HUES6 (cell line): ENCODE data around the gene NRIP1.
A peak's percentile ranks its signal among the peaks of the same experiment; 100 is the strongest.

Experiments used
- H3K27ac ChIP-seq: 2 replicates; pipeline ENCODE4 v1.7.0; 2013; ENCODE audit warnings: low read depth, mild to moderate bottlenecking, low read length, inconsistent platforms
- H3K27me3 ChIP-seq: 2 replicates; pipeline ENCODE4 v1.6.1; 2013; ENCODE audit warnings: low read length; ENCODE audit not compliant: control insufficient read depth, insufficient read depth
- H3K36me3 ChIP-seq: 2 replicates; pipeline ENCODE4 v1.6.1; 2013; ENCODE audit warnings: low read length; ENCODE audit not compliant: control insufficient read depth, insufficient read depth
- H3K4me1 ChIP-seq: 2 replicates; pipeline ENCODE4 v1.6.1; 2013; ENCODE audit warnings: low read length; ENCODE audit not compliant: control insufficient read depth, insufficient read depth
- H3K4me3 ChIP-seq: 2 replicates; pipeline ENCODE4 v1.5.1; 2013; ENCODE audit warnings: low read depth, low read length
- H3K9ac ChIP-seq: one replicate; pipeline ENCODE4 v1.6.1; 2013; ENCODE audit warnings: mild to moderate bottlenecking, low read length
- H3K9me3 ChIP-seq: 2 replicates; pipeline ENCODE4 v1.6.1; 2013; ENCODE audit warnings: low read depth, low read length; ENCODE audit not compliant: control insufficient read depth, insufficient read depth

Gene NRIP1

DNA sequence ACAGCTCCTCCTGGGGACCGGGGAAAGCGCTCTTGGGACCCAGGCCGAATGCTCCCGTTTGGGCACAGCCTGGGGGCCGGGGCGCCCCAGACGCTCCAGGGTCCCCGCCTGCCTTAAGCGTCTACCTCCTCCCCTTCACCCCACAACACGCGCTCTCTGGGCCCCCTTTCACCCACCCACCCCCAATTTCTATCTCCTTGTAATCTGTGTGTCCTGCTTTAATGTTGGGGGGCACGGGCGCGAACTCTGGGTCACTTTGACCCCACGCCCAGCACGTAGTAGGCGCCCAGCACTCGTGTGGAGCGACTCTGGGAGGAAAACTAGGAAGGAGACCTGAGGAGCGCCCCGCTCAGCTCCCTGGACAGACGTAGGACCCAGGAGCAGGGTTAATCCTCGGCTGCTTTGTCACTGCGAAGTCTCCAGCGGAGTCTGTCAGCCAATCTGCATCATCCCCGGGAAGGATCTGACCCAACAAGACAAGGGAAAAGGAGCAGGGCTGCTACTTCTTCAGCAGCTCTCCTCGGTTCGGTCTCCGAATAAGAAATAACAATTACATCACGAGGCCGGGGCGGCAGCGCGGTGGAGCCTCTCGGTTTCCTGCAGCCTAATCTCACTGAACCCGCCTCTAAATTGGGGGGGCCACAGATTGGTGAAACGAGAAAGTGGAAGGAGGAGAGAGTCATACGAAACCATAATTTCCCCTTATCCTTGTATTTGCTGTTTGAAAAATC, 757 bp upstream of the NRIP1 start:
- peak overlapping the region; percentile 62 for H3K4me3 ChIP-seq
- peaks cover 7% of the 10 kb centered on the region; the same call in 1 of the 2 replicates for H3K27me3 ChIP-seq
- no peaks in the 10 kb centered on the region for H3K36me3 ChIP-seq
- no peaks in the 10 kb centered on the region for H3K9me3 ChIP-seq
- peak overlapping the region; percentile 74; the same call in 1 of the 2 replicates for H3K27ac ChIP-seq
- H3K9ac ChIP-seq = peak overlapping the region; percentile 73
- peaks cover 33% of the 10 kb centered on the region for H3K4me1 ChIP-seq

DNA sequence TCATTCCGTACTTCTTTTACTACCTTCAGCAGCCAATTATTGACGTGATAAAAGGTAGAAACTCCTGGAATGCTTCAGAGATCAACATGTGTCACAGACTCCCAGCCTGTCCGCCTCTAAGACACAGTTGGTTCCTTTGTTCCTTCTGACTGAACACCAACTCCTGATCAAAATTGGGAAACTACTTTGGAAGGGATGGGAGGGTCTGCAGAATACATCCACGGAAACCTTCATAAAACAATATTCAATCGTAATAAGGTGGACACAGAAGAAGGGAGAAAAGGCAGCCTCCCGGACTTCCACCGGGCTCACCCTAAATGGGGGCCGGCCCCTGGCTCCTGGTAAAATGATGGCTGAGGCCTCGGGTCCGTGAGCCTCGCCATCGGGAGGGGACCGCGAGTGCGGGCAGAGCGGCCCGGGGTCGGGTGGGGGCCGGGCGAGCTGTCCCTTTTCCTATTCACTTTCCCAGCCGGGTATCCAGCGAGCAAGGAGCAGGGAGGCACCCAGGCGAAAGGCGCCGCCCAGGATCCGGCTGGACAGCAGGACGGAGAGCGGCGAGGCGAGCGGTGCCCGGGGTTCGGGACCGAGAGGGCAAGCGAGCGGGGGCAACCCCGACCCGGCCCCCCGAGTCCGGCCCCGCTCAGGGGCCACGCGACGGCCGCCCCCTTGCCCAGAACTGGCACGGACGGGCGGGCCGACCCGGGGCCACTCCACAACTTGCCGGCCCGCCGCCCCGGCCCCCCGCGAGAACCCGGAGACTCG, 805 bp downstream of the NRIP1 start:
- Histone ChIP-seq H3K9ac (peak overlapping the region; percentile 73), H3K27ac (no peak overlapping the region; the same call in 1 of the 2 replicates), H3K4me3 (peak overlapping the region; percentile 62), H3K36me3 (no peaks in the 10 kb centered on the region), H3K27me3 (peaks cover 7% of the 10 kb centered on the region; the same call in 1 of the 2 replicates), H3K4me1 (peaks cover 41% of the 10 kb centered on the region), H3K9me3 (no peaks in the 10 kb centered on the region)

DNA sequence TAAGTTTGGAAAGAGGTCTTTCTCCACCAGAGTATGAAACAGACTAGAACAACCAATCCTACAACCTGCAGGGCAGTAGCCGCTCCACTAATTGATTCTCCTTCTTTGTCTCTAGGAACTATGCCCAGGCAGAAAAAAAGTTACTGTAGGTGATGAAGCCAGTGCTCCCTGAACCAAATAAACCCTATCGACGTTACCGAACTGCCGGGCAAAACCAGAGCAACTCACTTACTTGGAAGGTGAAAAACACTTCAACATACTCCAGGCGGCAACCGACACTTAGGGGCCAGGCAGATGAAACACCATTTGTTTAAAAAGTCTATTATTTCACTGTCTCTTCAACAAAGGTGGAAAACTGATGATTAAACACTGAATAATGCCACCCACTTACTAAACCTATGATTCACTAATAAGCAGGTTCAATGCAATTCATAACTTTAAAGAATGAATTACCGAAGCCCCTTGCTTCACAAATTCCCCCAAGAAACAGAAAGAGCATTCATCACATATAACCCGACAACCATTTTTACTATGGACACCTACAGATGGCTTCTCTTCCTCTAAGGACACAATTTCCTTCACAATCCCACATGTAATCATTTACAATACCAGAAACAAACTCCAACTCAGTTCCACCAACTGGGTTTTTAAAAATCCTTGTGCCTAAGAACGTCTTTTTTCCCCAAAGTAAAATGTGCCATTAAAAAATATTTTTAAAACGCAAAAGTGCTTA, 1.6 kb downstream of the NRIP1 start:
- Histone ChIP-seq H3K9ac (peak overlapping the region; percentile 73), H3K4me1 (peaks cover 48% of the 10 kb centered on the region), H3K36me3 (no peaks in the 10 kb centered on the region), H3K4me3 (peak overlapping the region; percentile 62), H3K27me3 (peaks cover 7% of the 10 kb centered on the region; the same call in 1 of the 2 replicates), H3K9me3 (no peaks in the 10 kb centered on the region), H3K27ac (peak overlapping the region; percentile 14; the same call in 1 of the 2 replicates)

DNA sequence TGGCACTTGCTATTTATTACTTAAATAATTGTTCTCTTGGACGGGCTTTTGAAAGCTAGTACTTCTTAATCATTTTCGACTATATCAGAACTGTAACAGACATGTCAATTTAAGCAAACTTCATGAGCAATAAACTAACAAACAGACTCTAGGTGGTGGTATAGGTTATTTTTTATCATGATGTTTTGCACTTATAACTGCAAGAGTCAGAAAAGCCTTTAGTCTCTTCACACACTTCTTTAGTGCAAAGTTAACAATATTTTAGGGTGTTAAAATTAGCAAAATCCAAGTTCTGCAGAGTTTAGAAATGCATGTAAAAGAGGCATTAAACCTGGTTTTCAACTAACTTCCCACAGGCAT, 2.2 kb downstream of the NRIP1 start:
- Histone ChIP-seq H3K27me3 (peaks cover 7% of the 10 kb centered on the region; the same call in 1 of the 2 replicates), H3K27ac (peak overlapping the region; percentile 14; the same call in 1 of the 2 replicates), H3K9me3 (no peaks in the 10 kb centered on the region), H3K4me1 (peaks cover 49% of the 10 kb centered on the region), H3K9ac (peak overlapping the region; percentile 73), H3K4me3 (peak overlapping the region; percentile 62), H3K36me3 (no peaks in the 10 kb centered on the region)

DNA sequence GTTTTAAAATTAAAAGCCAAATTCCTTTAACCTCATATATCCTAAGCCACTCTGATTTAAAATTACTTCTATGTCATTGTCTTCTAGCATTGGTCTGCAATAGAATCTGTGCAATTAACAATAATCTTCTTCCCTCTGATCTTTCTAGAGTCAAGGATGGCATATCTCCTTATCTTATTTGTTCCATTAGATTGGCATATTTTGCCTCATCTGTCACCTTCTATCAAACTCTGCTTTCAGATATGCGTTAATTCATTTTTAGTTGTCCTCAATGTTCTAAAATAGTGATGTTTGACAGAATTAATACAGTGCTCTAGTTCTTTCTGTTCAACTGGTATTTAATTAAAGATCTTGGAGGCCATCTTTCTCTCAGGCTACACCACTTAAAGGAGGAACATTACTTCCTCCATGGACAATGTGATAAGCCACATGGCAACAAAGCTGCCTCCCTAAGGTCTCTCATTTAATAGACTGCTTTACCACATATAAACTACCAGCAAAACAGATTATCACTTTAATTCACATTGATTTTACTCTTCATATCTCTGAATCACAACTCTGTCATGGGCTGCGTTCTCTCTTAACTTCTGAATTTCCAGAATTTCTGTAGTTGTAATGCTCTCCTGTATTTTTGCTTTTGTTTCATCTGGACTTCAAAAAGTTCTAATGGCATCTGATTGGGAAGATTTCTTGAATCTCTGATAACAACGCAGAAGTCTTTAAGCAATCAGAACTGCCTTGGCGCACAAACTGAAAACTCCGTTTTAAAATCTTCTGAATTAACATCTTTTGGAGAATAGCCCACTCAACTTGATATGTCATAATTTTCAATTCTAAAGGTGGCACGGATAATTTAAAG, 2.8 kb downstream of the NRIP1 start:
- Histone ChIP-seq H3K36me3 (no peaks in the 10 kb centered on the region), H3K27ac (no peak overlapping the region; the same call in 1 of the 2 replicates), H3K4me1 (peaks cover 55% of the 10 kb centered on the region), H3K4me3 (peak overlapping the region; percentile 62; the same call in 1 of the 2 replicates), H3K9ac (no peak overlapping the region), H3K27me3 (peaks cover 7% of the 10 kb centered on the region; the same call in 1 of the 2 replicates), H3K9me3 (no peaks in the 10 kb centered on the region)

DNA sequence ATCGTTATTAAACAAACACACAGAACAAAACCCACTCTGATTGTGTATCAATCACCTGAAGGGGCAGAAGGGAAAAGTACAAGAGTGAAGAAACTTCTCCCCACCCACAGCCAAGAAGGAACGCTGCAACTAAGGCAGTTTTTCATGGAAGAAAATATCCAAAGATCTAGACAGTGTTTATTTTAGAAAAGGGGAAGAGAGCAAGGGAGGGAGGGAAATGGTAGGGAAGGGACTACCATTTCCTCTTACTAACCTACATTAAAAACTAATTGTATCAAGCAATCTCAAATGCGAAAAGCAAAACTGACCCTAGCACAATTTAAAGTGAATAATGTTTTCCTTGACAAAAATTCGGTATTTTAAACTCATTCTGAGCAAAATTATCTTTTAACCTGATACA, 3.5 kb downstream of the NRIP1 start:
- peak overlapping the region; percentile 2 for H3K9ac ChIP-seq
- no peaks in the 10 kb centered on the region for H3K9me3 ChIP-seq
- no peak overlapping the region for H3K27ac ChIP-seq
- H3K4me1 ChIP-seq = peaks cover 59% of the 10 kb centered on the region
- peaks cover 5% of the 10 kb centered on the region; the same call in 1 of the 2 replicates for H3K27me3 ChIP-seq
- no peaks in the 10 kb centered on the region for H3K36me3 ChIP-seq
- peak overlapping the region; percentile 62; the same call in 1 of the 2 replicates for H3K4me3 ChIP-seq

DNA sequence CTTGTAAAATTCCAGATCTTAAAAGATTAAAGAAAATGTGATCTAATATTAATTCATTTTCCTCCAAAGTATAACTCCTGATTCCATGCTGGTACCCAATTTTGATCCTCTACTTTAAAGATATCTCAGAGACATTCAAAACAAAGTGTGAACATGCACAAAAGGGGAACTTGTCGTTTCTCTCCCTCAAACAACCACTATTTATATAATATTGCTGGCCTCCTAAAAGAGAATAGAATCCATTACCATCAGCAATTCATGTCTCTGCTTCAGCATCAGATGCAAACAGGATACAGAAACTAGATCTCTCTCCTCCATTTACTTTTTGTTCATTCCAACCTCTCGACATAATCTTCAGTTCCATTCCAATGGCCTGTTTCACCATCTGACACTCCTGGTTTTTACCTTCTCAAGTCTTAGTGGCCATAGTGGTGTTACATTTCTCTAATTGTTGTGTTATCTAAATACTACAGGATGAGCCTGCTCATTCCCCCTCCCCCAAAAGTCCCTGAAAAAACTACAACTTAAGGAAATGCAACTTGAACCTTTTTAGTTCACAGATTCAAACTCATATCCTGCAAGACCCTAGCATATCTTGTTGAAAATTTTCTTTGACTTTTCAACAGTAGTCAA, 4.1 kb downstream of the NRIP1 start:
- peak overlapping the region; percentile 62; the same call in 1 of the 2 replicates for H3K4me3 ChIP-seq

DNA sequence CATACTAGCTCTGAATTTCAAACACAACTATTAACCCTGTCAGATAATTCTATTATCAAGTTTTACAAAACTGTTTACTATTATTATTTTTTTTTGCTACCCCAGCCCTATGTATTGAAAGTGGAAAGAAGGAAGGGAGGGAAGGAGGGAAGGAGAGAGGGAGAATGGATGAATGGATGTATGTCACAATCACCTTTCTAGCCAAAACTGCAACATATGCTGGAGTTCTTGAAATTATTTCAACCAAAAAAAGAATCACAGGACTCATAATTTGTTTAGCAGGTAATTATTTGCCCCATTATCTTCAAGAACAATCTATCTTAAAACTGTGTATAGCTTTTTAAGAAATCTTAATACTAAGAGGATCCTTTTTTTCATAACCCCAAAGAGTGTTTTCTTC, 5.4 kb downstream of the NRIP1 start:
- no peak overlapping the region for H3K4me3 ChIP-seq
- H3K4me1 ChIP-seq = peaks cover 55% of the 10 kb centered on the region
- no peak overlapping the region for H3K9ac ChIP-seq
- H3K27me3 ChIP-seq = no peaks in the 10 kb centered on the region
- no peak overlapping the region for H3K27ac ChIP-seq
- H3K36me3 ChIP-seq = no peaks in the 10 kb centered on the region
- no peaks in the 10 kb centered on the region for H3K9me3 ChIP-seq

More for the DNA sequence above, 4.1 kb downstream of the NRIP1 start:
- Histone ChIP-seq H3K27me3 (no peaks in the 10 kb centered on the region), H3K4me1 (peaks cover 55% of the 10 kb centered on the region), H3K9me3 (no peaks in the 10 kb centered on the region), H3K9ac (no peak overlapping the region), H3K36me3 (no peaks in the 10 kb centered on the region), H3K27ac (no peak overlapping the region)

DNA sequence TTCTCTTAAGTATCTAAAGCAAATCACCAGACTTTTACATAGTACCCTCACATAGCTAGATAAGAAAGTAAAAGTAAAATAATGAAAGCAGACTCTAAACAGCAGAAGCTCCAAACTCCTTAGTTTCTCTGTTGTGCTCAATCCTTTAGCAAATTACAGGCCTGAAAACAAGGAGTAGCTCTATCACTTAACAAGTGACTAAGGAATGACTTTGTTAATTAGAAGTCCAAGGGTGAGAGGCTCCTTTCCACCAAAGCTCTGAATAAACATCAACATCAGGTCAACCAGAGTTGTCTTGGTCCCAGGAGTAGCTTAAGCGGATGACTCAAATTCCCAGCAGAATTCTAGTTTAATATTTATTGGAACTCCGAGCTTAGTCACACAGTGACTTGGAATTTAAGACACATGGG, 5.9 kb downstream of the NRIP1 start:
- peaks cover 55% of the 10 kb centered on the region for H3K4me1 ChIP-seq
- H3K27ac ChIP-seq = no peak overlapping the region
- H3K36me3 ChIP-seq = no peaks in the 10 kb centered on the region
- no peak overlapping the region for H3K4me3 ChIP-seq
- no peaks in the 10 kb centered on the region for H3K9me3 ChIP-seq
- no peaks in the 10 kb centered on the region for H3K27me3 ChIP-seq
- no peak overlapping the region for H3K9ac ChIP-seq

DNA sequence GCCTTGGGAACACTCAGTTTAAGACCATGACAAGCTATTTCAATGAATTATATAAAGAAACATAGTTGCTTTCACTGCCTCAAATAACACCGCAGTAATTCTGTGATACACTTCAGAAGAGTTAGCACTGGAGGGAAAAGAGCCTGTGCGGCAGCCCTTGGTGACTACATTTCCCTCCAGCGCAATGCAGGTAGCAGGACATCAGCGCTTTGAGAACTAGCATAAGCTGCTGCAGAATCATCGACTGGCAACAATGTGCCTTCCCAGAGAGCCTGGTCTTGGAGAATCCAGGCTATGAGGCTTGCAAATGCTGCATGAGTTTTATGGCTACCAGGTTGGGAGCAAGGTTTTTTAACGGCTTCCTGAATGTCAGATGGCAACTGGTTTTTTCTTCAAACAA, 7.5 kb downstream of the NRIP1 start:
- H3K27ac ChIP-seq = no peak overlapping the region
- no peaks in the 10 kb centered on the region for H3K9me3 ChIP-seq
- H3K4me3 ChIP-seq = no peak overlapping the region
- H3K36me3 ChIP-seq = no peaks in the 10 kb centered on the region
- H3K27me3 ChIP-seq = no peaks in the 10 kb centered on the region
- peaks cover 57% of the 10 kb centered on the region for H3K4me1 ChIP-seq
- H3K9ac ChIP-seq = no peak overlapping the region
